GM18870 (cell line): Measurements from ENCODE around the gene ATP5ME.
"Not testable (repeated sequence)": the region's sequence is repeated elsewhere in the genome, so short reads cannot be mapped to it uniquely, and the experiment has no call there.

Source experiments
- ATAC-seq: cut with Tn5 transposase; IDR thresholded peaks from one replicate; pipeline ENCODE4 v1.9.1; 2021; ENCODE audit warnings: moderate library complexity; ENCODE audit not compliant: unreplicated experiment

Gene ATP5ME

GRCh38 chr4:636628-637159 lies 37.4 kb downstream of the ATP5ME start:
- no peak for ATAC-seq

GRCh38 chr4:635851-636627 lies 38.0 kb downstream of the ATP5ME start:
- no peak for ATAC-seq

GRCh38 chr4:635066-635835 lies 38.8 kb downstream of the ATP5ME start:
- not testable (repeated sequence) for ATAC-seq

- ATAC-seq = no peak
These were observed 39.5 kb downstream of the ATP5ME start for GRCh38 chr4:634599-634985.

- ATAC-seq = no peak
These were observed 40.0 kb downstream of the ATP5ME start for GRCh38 chr4:633976-634598.

- ATAC-seq = no peak
These were observed 40.7 kb downstream of the ATP5ME start for GRCh38 chr4:633406-633805.

- ATAC-seq = no peak
These were observed 41.1 kb downstream of the ATP5ME start for GRCh38 chr4:632926-633325.

GRCh38 chr4:632196-632790 lies 41.8 kb downstream of the ATP5ME start:
- no peak for ATAC-seq

- no peak for ATAC-seq
These were observed 43.4 kb downstream of the ATP5ME start for GRCh38 chr4:630656-631055.

GRCh38 chr4:629915-630641 lies 44.0 kb downstream of the ATP5ME start:
- ATAC-seq = no peak

GRCh38 chr4:629636-629914 lies 44.5 kb downstream of the ATP5ME start:
- ATAC-seq = no peak

GRCh38 chr4:628821-629635 lies 45.0 kb downstream of the ATP5ME start:
- no peak for ATAC-seq

- no peak for ATAC-seq
These were observed 45.8 kb downstream of the ATP5ME start for GRCh38 chr4:628311-628741.

GRCh38 chr4:627347-628125 lies 46.5 kb downstream of the ATP5ME start:
- ATAC-seq = no peak

GRCh38 chr4:626201-627091 lies 47.6 kb downstream of the ATP5ME start:
- ATAC-seq = no peak

GRCh38 chr4:625631-626161 lies 48.4 kb downstream of the ATP5ME start:
- no peak for ATAC-seq

- ATAC-seq = no peak
These were observed 49.1 kb downstream of the ATP5ME start, which contains the start of gene PDE6B for GRCh38 chr4:624705-625590. Gene PDE6B, plus strand, starts transcription at chr4:625573. Its CDS starts 54 bp downstream, at chr4:625627.
